Measurements from ENCODE around the gene ABHD12. TPM values are rescaled to one million over a fixed set of nuclear protein-coding genes. Genes with fewer than 3 reads are reported as not detected.

The ABHD12 gene
- total RNA-seq, 2 donors from 2014 or later: 54.2 to 60.6 TPM

GRCh38 chr20:25306991-25307903 is 83.4 kb downstream of the ABHD12 start:
- H3K27ac ChIP-seq: no peak overlapping the region
- no peak overlapping the region for H3K4me3 ChIP-seq
- no peak for TF ChIP-seq CTCF (IDR thresholded peaks at IDR 0.05)
- H3K27me3 ChIP-seq: no peaks in the 10 kb centered on the region
- intact Hi-C loops (cut with DNase I): no loop called here
- no peaks in the 10 kb centered on the region for H3K9me3 ChIP-seq
- no peak overlapping the region for H3K9ac ChIP-seq (ENCODE audit: low read depth in 2 of 2, low read length in 2 of 2)
- no peaks in the 10 kb centered on the region for H3K36me3 ChIP-seq
- no peak for DNase-seq
- H3K4me1 ChIP-seq: peaks cover 21% of the 10 kb centered on the region

GRCh38 chr20:25304025-25304549 is 86.5 kb downstream of the ABHD12 start:
- H3K4me3 ChIP-seq: no peak overlapping the region
- H3K36me3 ChIP-seq: no peaks in the 10 kb centered on the region
- no peak for TF ChIP-seq CTCF (IDR thresholded peaks at IDR 0.05)
- H3K9me3 ChIP-seq: no peaks in the 10 kb centered on the region
- peaks cover under 1% of the 10 kb centered on the region for H3K4me1 ChIP-seq
- intact Hi-C loops (cut with DNase I): no loop called here
- no peaks in the 10 kb centered on the region for H3K27me3 ChIP-seq
- H3K27ac ChIP-seq: no peak overlapping the region
- DNase-seq: no peak
- H3K9ac ChIP-seq (ENCODE audit: low read depth in 2 of 2, low read length in 2 of 2): no peak overlapping the region

- H3K36me3 ChIP-seq: no peaks in the 10 kb centered on the region
- TF ChIP-seq CTCF (IDR thresholded peaks at IDR 0.05): no peak
- no peak overlapping the region for H3K4me3 ChIP-seq
- H3K9me3 ChIP-seq: no peaks in the 10 kb centered on the region
- no peak overlapping the region for H3K9ac ChIP-seq (ENCODE audit: low read depth in 2 of 2, low read length in 2 of 2)
- intact Hi-C loops (cut with DNase I): no loop called here
- no peaks in the 10 kb centered on the region for H3K4me1 ChIP-seq
- no peak overlapping the region for H3K27ac ChIP-seq
- no peaks in the 10 kb centered on the region for H3K27me3 ChIP-seq
- DNase-seq: no peak
Observed at GRCh38 chr20:25303292-25304024, 87.2 kb downstream of the ABHD12 start.

GRCh38 chr20:25302596-25302995 is 88.0 kb downstream of the ABHD12 start:
- no peak overlapping the region for H3K4me3 ChIP-seq
- H3K9me3 ChIP-seq: no peaks in the 10 kb centered on the region
- no peaks in the 10 kb centered on the region for H3K4me1 ChIP-seq
- no peaks in the 10 kb centered on the region for H3K27me3 ChIP-seq
- intact Hi-C loops (cut with DNase I): no loop called here
- no peaks in the 10 kb centered on the region for H3K36me3 ChIP-seq
- no peak overlapping the region for H3K27ac ChIP-seq
- no peak overlapping the region for H3K9ac ChIP-seq (ENCODE audit: low read depth in 2 of 2, low read length in 2 of 2)
- DNase-seq: no peak
- no peak for TF ChIP-seq CTCF (IDR thresholded peaks at IDR 0.05)

GRCh38 chr20:25301357-25301920 is 89.2 kb downstream of the ABHD12 start:
- intact Hi-C loops (cut with DNase I): no loop called here
- H3K9me3 ChIP-seq: no peaks in the 10 kb centered on the region
- H3K9ac ChIP-seq (ENCODE audit: low read depth in 2 of 2, low read length in 2 of 2): no peak overlapping the region
- no peak overlapping the region for H3K4me3 ChIP-seq
- H3K27me3 ChIP-seq: no peaks in the 10 kb centered on the region
- H3K27ac ChIP-seq: no peak overlapping the region
- no peaks in the 10 kb centered on the region for H3K4me1 ChIP-seq
- TF ChIP-seq CTCF (IDR thresholded peaks at IDR 0.05): no peak
- DNase-seq: no peak
- no peaks in the 10 kb centered on the region for H3K36me3 ChIP-seq
